NB4 (cell line): Measurements from ENCODE around the gene SLC47A2.

Experiments used
- DNase-seq: peaks from one replicate; pipeline ENCODE4 v3.0.0; 2010; ENCODE audit warnings: low read depth
- H3K4me3 ChIP-seq: one replicate; pipeline ENCODE4 v1.5.1; 2011; ENCODE audit warnings: mild to moderate bottlenecking, low read depth, low read length, moderate library complexity
- MYC ChIP-seq: IDR thresholded peaks from 2 replicates; pipeline ENCODE4 v1.6.1; 2011; ENCODE audit warnings: low read depth, low read length
- POLR2A ChIP-seq: IDR thresholded peaks from 2 replicates; pipeline ENCODE4 v1.6.1; 2011; ENCODE audit warnings: mild to moderate bottlenecking; ENCODE audit not compliant: insufficient read length; ENCODE audit errors: extremely low read depth
- TF ChIP-seq, protein P1 (sequence below): IDR thresholded peaks from 2 replicates; pipeline ENCODE4 v1.6.1; 2011; ENCODE audit warnings: low read depth, low read length
- TF ChIP-seq, protein P2 (sequence below): IDR thresholded peaks from one replicate; pipeline ENCODE4 v1.5.1; 2012; ENCODE audit warnings: low read depth, low read length

The SLC47A2 gene

DNA sequence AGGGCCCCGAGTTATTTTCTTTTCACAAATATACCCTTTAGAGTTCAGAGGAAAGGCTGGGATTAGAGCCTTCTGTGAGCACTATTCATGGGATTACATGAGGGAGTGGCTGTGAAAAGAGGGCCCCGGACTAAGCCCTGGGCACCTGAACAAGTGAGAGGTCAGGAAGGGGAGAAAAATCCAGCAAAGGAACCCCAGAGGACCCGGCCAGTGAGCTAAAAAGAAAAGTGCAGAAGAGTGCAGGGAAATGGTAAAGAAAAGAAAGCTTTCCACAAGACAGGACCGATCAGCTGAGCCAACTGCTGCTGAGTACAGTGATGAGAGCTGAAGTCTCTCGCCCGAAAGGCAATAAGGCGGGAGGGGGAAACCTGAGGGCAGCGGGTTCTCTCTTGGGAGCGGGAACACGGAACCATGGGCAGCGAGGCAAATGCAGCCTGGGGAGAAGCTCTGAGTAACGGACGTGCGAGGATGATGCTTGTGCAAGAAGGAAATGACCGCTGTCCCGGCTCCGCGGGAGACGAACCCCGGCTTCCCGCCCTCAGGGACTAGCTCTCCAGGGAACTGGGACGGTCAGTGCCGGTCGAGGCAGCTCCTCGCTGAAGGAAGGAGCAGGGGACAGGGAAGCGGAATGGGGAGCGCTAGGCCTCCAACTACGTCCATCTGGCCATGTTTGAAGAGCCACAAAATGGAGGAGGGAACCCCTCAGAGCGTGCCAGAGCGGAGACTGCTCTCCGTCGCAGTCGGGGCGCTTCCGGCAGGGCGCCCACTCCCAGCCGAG is 68.5 kb downstream of the SLC47A2 start:
- peak overlapping the region; percentile 76 for H3K4me3 ChIP-seq
- TF ChIP-seq POLR2A (no peak), MYC (peak; percentile 89)
- TF ChIP-seq, protein P1, sequence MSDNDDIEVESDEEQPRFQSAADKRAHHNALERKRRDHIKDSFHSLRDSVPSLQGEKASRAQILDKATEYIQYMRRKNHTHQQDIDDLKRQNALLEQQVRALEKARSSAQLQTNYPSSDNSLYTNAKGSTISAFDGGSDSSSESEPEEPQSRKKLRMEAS: peak; percentile 83
- TF ChIP-seq, protein P2, sequence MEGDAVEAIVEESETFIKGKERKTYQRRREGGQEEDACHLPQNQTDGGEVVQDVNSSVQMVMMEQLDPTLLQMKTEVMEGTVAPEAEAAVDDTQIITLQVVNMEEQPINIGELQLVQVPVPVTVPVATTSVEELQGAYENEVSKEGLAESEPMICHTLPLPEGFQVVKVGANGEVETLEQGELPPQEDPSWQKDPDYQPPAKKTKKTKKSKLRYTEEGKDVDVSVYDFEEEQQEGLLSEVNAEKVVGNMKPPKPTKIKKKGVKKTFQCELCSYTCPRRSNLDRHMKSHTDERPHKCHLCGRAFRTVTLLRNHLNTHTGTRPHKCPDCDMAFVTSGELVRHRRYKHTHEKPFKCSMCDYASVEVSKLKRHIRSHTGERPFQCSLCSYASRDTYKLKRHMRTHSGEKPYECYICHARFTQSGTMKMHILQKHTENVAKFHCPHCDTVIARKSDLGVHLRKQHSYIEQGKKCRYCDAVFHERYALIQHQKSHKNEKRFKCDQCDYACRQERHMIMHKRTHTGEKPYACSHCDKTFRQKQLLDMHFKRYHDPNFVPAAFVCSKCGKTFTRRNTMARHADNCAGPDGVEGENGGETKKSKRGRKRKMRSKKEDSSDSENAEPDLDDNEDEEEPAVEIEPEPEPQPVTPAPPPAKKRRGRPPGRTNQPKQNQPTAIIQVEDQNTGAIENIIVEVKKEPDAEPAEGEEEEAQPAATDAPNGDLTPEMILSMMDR: no peak
- DNase-seq: peak; percentile 97

DNA sequence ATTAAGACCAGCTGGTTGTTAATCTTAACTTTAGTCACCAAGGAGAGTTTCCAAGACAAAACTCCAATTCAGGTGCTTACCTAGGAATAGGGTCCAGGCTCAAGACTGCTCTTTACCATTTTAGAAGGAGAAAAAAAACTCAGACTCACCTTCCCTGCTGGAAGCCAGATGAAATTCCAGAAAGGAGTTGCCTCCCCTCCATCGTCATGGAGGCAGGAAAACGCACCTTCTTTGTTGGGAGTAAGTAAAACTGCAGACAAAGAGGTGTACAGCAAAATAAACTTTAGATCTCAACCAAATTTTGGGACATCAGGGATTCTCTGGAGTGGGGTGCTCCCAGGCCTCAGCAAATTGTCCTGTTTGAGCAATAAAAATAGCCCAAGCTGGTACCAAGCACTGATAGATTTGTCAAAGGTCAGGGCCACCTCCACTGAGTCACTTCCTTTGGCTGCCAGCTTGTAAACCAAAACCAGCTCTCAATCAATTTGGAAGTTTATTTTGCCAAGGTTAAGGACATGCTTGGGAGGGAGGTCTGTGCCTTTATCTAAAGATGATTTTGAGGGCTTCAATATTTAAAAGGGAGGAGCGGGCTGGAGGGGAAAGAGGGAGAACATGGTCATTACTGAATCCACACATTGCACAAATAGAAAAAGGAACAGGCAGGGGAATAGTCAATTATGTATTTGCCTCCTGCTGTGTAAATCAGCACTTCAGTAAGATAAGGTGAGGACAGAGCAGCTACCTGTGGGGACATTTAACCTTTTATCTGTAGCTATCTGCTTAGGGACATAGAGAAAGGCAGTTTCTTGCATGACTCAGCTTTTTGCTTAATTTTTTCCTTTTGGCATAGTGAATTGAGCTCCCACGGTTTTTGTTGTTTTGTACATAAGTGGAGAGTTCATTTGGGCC is 69.3 kb downstream of the SLC47A2 start:
- TF ChIP-seq POLR2A (no peak), MYC (no peak)
- TF ChIP-seq, protein P1: no peak
- TF ChIP-seq, protein P2: no peak
- DNase-seq: peak; percentile 64
- peak overlapping the region; percentile 76 for H3K4me3 ChIP-seq

DNA sequence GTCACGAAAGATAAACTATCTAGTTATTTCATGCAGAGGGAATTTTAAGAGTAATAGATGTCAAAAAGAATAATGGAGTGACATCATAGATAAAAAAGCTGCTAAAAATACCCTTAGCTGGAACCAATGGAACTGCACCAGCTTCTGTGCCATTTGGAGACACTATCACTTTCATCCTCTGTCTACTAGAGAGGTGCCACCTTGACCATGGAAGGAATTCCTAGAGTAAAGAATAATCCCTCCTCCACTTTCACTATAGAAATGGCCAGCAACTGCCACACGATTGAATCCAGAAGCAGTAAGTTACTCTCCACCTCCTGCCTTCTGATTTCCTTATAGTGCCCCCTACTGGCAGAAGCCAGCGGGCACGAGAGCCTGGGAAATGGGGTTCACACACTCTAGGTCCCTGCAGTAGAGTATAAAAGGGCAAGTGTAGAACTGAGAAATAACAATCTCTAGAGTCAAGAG is 70.6 kb downstream of the SLC47A2 start:
- DNase-seq: peak; percentile 78
- TF ChIP-seq, protein P2: peak; percentile 95
- no peak for TF ChIP-seq MYC
- H3K4me3 ChIP-seq: no peak overlapping the region

DNA sequence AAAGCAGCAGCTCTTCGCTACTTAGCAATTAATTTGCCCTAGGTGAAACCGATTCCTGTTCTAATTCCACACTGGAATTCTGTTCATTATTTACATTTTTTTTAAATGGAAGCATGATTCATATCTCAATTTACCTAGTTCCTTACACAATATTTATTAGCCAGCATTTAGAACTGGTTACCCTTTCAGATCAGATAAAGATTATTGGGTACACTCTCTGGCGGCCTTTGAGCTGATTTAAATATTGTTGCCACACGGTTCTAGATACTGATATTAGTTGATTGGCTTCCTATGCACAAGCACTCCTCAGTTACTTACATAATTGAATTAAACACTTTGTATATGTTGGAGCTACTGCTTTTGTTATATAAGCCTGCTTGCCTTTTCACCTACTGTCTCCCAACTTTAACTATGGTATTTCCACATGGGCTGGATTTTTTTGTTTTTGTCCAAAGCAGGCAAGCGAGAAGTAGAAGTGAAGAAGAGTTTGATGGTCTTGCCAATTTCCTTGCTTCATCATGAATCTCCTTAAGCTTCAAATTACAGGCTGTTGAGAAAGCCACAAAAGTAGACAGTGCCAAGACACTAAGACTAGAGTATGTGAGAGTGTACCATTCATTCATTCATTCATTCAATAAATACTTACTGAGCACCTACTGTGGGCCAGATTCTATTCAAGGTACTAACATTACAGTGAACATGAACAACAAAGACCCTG is 71.7 kb downstream of the SLC47A2 start:
- no peak for DNase-seq
- TF ChIP-seq, protein P2: no peak
- TF ChIP-seq, protein P1: no peak
- H3K4me3 ChIP-seq: no peak overlapping the region

DNA sequence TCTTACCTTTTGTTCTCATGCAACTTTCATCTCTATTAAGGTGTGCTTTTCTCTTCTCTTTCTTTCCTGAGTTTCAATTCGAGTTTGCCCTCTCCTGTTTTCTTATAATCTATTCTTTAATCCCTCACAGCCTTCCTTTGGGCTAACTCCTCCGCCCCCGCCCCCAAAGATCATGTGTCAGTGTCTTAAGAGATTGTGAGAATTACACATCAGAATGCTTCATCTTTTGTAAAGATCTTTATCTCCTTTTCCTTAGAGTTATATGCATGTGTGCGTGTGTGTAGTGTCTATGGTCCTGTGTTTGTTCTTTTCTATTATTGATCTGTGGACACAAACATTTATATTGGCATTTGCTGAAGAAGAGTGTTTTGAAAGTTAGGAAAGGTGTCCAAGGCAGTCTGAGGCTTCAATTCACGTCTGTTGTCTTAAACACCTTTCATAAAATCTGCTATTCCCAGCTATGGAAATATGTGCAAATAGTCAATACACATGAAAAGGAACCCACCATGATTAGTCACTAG is 74.0 kb downstream of the SLC47A2 start:
- no peak for DNase-seq
- no peak overlapping the region for H3K4me3 ChIP-seq
- TF ChIP-seq, protein P2: no peak
